ES-I3 (cell line): ENCODE measurements around the gene CSNK1E.
"Not testable (repeated sequence)": the region's sequence is repeated elsewhere in the genome, so short reads cannot be mapped to it uniquely, and the experiment has no call there.

ENCODE experiments used
- H3K36me3 ChIP-seq: 2 replicates; pipeline ENCODE4 v1.6.1; 2013; ENCODE audit warnings: mild to moderate bottlenecking, low read length, control low read depth, moderate library complexity; ENCODE audit not compliant: insufficient read depth
- H3K4me1 ChIP-seq: 2 replicates; pipeline ENCODE4 v1.6.1; 2013; ENCODE audit warnings: mild to moderate bottlenecking, control low read depth, low read length; ENCODE audit not compliant: insufficient read depth
- H3K9ac ChIP-seq: 2 replicates; pipeline ENCODE4 v1.6.1; 2013; ENCODE audit warnings: low read depth, mild to moderate bottlenecking, low read length, moderate library complexity
- H3K9me3 ChIP-seq: 2 replicates; pipeline ENCODE4 v1.6.1; 2013; ENCODE audit warnings: mild to moderate bottlenecking, low read length, moderate library complexity; ENCODE audit not compliant: control insufficient read depth, insufficient read depth

The CSNK1E gene

DNA sequence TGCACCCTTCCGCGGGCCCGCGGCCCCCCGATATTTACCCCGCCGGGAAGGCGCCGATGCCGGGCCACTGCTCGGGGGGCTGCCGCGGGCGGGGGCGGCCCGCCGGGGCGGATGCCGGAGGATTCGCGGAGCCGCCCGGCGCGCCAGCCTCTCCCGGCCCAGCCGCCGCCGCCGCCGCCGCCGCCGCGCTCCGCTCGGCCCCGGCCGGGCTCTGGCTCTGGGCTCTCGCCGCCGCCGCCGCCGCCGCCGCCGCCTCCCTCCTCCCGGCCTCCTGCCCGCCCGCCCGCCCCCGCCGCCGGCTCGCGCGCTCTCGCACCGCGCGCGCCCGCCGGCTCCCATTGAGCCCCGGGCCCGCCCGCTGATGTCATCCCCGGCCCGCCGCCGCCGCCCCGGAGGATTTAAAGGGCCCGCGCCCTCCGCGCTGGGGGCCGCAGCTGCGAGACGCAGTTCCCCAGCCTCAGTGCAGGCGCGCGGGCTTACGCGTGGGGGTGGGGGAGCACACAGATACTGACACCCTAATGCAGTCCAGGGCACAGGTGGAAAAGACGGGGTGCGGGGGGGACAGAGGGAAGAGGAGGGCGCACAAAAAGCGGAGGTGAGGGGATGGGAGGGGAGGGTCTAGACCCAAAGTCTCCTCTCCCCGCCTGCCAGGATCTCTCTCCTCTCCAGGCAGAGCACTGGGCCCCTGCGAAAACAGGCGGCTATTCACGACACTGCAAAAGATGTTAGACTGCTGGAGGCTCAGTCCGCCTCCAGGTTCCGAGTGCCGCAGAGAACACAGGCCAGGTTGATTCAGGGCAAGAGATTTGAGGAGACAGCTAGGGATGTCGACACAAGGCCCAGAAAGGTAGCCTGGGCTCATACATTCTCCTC, at the start of gene CSNK1E:
CSNK1E (minus strand) TSS at position 312 of the 873 bp plus-strand sequence. CDS start 3,276 bp downstream, outside the sequence.
- Histone ChIP-seq H3K36me3 (peaks cover 15% of the 10 kb centered on the region), H3K9me3 (no peaks in the 10 kb centered on the region), H3K9ac (peak within 1 kb of the TSS; percentile 100), H3K4me1 (peaks cover 52% of the 10 kb centered on the region)

DNA sequence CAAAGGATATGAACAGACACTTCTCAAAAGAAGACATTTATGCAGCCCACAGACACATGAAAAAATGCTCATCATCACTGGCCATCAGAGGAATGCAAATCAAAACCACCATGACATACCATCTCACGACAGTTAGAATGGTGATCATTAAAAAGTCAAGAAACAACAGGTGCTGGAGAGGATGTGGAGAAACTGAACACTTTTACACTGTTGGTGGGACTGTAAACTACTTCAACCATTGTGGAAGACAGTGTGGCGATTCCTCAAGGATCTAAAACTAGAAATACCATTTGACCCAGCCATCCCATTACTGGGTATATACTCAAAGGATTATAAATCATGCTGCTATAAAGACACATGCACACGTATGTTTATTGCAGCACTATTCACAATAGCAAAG, 48.6 kb upstream of the CSNK1E start:
- H3K36me3 ChIP-seq, H3K9ac ChIP-seq, H3K9me3 ChIP-seq, H3K4me1 ChIP-seq: not testable (repeated sequence)

DNA sequence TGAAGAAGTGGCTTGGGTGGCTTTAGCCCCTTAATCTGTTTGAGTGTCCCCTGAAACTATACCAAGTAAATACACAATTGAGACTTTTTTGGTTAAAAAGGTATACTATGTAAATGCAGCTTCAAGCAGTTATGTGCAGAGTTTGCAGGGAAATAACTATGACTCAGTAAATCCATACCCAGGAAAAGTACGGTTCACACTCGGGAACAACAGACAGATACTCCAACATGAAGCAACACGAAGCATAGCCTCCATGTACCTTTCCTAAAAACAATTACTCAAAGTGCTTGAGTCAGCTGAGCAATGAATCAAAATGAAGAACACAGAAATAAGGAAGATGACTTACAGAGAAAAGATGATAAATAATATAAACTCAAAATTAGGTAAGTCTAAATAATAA, 47.9 kb upstream of the CSNK1E start:
- not testable (repeated sequence) for H3K9ac ChIP-seq, H3K4me1 ChIP-seq, H3K9me3 ChIP-seq, H3K36me3 ChIP-seq

DNA sequence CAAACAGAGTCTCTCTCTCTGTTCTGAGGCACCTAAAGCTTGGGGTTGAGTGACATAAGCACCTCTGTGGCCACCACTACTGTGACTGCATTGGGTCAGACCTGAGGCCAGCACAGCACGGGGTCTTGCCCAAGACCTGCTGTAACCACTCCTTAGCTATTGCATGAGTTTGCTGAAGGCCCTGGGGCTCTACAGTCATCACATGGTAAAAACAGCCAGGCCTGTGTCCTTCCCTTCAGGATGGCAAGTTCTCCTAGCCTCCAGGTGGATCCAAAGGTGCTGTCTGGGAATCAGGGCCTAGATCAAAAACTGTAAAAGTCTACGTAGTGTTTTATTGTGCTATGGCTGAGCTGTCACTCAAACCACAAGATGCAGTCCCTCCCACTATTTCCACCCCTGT, 43.3 kb upstream of the CSNK1E start:
- not testable (repeated sequence) for H3K9ac ChIP-seq, H3K4me1 ChIP-seq, H3K36me3 ChIP-seq, H3K9me3 ChIP-seq

DNA sequence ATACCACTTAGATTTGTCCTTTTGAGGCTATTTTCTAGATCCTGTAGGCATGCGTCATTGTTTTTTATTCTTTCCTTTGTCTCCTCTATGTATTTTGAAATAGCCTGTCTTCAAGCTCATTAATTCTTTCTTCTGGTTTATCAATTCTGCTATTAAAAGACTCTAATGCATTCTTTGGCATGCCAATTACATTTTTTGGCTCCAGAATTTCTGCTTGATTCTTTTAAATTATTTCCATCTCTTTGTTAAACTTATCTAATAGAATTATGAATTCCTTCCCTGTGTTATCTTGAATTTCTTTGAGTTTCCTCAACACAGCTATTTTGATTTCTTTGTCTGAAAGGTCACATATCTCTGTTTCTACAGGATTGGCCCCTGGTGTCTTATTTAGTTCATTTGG, 42.6 kb upstream of the CSNK1E start:
- H3K9ac ChIP-seq, result not testable (repeated sequence)

DNA sequence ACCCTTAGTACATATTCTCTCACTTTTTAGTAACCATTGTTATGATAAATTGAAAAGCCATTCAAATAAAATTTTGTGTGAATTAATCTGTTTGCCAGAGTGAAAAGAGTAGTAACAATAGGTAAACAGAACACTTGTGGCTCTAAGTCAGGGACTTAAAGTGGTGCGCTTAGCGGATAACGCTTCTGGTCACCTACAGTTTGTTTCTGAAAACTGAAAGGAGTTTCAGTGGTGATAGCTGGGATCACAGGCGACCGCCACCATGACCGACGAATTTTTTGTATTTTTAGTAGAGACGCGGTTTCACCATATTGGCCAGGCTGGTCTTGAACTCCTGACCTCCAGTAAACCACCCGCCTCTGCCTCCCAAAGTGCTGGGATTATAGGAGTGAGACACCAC, 40.7 kb upstream of the CSNK1E start:
- not testable (repeated sequence) for H3K4me1 ChIP-seq, H3K9ac ChIP-seq, H3K9me3 ChIP-seq, H3K36me3 ChIP-seq

More for the DNA sequence above, 42.6 kb upstream of the CSNK1E start:
- H3K9me3 ChIP-seq, H3K4me1 ChIP-seq, H3K36me3 ChIP-seq: not testable (repeated sequence)

DNA sequence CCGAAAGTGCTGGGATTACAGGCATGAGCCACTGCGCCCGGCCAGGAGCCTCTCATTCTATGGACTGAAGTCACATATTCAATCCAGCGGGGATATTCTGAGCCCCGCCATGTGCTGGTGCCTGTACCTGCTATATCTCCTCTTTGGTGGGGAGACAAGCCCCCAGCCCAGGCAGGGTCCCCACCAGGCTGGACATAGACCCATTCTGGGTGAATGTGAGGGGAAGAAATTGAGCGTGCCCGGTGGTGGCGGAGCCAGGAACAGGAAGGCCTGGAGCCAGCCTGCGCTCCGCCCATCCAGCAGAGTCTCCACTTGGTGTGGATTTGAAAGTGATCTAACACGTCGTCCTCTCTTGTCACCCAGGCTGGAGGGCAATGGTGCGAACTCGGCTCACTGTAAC, 38.0 kb upstream of the CSNK1E start:
- Histone ChIP-seq H3K36me3 (no peaks in the 10 kb centered on the region), H3K9me3 (no peaks in the 10 kb centered on the region), H3K9ac (no peak overlapping the region), H3K4me1 (peaks cover 9% of the 10 kb centered on the region; the same call in 1 of the 2 replicates)

DNA sequence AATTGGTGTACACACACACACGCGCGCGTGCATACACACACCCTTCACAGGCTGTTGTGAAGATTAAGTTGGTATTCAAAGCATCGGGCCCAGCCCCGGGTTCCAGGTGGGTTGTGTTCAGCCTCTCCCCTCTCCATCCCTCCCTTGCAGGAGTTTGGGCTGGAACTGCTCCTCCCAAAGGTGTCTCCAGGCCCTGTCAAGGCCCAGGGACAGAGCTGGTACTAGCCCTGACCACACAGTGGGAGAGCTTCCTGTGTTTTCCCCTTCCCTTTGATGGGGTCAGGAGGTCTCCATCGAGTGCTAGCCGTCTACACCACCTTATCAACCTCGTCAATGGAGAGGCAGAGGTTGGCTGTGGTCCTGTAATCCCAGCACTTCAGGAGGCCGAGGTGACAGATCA, 36.5 kb upstream of the CSNK1E start:
- no peak overlapping the region for H3K9ac ChIP-seq
- H3K36me3 ChIP-seq, result no peaks in the 10 kb centered on the region
- no peaks in the 10 kb centered on the region for H3K9me3 ChIP-seq
- H3K4me1 ChIP-seq, result peaks cover 9% of the 10 kb centered on the region; the same call in 1 of the 2 replicates

DNA sequence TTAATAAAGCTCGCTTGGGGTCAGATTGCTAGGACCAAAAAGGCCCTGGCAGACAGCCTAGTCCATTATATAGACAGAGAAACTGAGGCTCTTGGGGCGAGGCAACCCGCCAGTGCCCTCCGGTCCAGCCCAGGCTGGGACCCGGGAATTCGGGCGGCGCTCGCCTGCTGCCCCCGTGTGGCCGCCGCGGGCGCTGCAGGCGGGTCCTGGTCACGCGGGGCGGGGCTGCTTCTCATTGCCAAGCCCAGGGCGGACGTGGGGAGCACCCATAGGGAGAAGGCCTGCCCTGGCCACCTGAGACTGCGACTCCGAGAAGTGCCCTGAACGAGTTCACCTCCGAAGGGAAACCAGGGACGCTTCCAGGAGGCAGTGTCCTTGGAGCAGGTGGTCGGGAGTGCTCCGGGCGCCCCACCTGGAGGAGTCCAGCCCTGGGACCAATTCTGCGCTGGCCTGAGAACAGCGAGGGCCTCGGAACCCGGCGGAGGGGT, 36.0 kb upstream of the CSNK1E start:
- Histone ChIP-seq H3K36me3 (no peaks in the 10 kb centered on the region), H3K4me1 (peaks cover 9% of the 10 kb centered on the region; the same call in 1 of the 2 replicates), H3K9ac (no peak overlapping the region), H3K9me3 (no peaks in the 10 kb centered on the region)

DNA sequence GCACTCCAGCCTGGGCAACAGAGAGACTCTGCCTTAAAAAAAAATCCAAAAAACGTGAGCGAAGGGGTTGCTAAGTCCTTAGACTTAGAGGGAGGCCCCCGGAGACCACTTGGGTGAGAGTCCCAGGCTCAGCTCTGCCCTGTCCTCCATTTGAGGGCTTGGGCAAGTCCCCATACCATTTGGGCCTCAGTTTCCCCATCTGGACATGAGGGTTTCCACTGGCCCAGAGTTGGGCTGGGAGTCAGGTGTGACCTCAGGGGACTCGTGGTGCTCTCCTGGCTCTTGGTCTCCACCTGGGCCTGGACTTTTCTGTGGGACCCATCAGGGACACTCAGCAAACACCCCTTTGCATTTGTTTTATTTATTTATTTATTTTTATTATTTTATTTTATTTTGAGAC, 35.2 kb upstream of the CSNK1E start:
- H3K9ac ChIP-seq, result no peak overlapping the region
- H3K36me3 ChIP-seq, result no peaks in the 10 kb centered on the region
- H3K4me1 ChIP-seq, result peaks cover 9% of the 10 kb centered on the region; the same call in 1 of the 2 replicates
- no peaks in the 10 kb centered on the region for H3K9me3 ChIP-seq

DNA sequence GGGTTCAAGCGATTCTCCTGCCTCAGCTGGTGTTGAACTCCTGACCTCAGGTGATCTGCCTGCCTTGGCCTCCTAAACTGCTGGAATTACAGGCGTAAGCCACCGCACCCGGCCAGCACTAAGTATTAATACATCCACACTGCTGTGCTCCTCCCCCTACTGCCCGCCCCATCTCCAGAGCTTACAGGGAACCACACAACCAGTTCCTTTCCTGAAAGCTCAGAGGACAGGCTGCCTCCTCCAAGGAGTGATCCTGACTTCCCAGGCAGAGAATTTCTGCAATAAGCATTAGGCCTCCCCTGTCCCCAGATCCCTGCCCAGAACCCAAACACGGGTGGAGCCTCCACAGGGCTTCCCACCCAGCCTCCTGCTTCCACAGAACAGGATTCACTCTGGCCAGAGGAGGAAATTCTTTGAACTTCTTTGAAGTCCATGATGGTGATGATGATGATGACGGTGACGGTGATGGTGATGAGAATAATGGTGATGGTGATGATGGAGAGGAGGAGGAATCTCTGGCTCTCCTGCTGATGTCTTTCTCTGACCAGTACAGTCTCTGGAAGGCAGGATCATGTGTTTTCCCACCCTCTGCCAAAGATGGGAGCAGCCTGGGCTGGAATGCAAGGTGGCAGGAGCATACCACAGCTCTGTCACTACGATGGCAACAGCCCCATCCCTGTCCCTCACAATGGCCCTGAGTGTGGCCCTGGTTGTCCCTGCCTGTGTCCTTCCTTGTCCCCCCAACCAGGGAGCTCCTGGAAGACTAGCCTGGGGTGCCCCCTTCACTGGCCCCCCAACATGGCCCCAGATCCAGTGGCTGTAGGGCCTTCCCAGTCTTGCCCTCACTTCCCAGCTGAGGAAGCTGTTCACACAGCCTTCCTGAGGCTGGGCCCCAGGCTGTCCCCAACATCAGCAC, 33.5 kb upstream of the CSNK1E start:
- no peaks in the 10 kb centered on the region for H3K36me3 ChIP-seq
- no peaks in the 10 kb centered on the region for H3K9me3 ChIP-seq
- H3K4me1 ChIP-seq, result peaks cover 9% of the 10 kb centered on the region; the same call in 1 of the 2 replicates
- H3K9ac ChIP-seq, result no peak overlapping the region

DNA sequence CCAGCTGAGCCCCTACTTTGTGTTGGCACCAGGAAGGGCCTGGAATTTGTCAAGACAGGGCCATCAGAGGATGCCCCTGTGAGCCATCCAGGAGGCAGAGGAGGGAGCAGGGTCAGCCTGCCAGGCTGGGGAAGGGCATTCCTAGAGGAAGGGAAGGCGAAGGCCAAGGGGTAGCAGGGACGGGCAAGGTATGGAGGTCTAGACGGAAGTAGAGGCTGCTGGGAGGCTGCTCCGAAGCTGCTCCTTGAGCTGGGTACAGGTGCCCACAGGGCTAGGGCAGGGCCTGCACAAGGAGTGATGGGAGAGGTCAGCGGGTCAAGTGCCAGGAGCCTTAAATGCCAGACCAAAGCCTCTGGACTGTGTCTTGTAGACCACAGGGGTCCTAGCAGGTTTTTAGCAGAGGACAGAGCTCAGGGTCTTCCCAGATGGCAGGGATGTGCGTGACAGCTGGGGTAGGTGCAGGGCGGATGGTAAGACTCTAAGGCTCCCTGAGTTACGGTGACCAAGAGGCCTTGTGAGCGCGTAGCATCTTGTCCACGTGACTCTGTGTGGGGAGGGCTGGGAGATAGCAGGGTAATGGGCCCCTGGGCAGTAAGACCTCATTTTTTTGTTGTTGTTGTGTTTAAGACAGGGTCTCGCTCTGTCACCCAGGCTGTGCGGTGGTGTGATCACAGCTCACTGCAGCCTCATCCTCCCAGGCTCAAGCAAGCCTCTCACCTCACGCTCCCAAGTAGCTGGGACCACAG, 31.7 kb upstream of the CSNK1E start:
- Histone ChIP-seq H3K4me1 (peaks cover 9% of the 10 kb centered on the region; the same call in 1 of the 2 replicates), H3K9me3 (no peaks in the 10 kb centered on the region), H3K36me3 (no peaks in the 10 kb centered on the region), H3K9ac (no peak overlapping the region)

DNA sequence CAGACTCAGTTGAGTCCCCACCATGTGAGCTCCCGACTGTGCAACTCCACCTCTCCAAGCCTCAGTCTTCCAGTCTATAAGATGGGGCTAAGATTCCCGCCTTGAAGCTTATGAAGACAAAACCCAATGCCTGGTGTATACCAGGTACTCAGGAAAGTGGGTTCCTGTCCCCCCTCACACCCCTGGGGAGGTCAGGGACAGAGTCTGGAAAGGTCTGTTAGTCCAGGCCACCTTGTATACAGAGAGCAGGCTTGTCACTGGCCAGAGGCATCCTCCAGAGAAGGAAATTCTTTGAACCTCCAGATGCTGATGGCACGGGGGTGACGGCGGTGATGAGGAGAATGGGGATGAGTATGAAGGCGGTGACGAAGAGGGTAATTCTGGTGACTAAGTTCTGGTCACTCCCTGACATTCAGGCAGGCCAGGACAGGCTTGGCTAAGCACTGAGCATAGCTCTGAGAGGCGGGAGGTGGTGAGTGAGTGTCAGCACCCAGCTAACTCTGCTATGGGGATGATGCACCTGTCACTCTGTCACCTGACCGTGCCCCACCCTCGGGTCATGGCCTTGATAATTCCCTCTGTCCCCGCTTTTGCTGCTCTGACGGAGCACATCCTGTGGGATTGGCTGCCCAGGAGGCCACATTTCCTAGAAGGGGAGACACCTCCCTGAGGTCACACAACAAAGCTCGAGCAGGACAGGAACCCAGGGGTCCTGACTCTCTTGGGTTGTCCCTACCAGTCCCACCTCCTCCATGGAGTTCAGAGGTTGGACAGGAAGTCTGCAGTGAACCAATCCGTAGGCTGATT, 30.9 kb upstream of the CSNK1E start:
- H3K4me1 ChIP-seq, result peaks cover 9% of the 10 kb centered on the region; the same call in 1 of the 2 replicates
- H3K9me3 ChIP-seq, result no peaks in the 10 kb centered on the region
- no peak overlapping the region for H3K9ac ChIP-seq
- no peaks in the 10 kb centered on the region for H3K36me3 ChIP-seq
